PFSK-1 (cell line): ENCODE results near the gene CUEDC2.

Source experiments
- FOXP2 ChIP-seq: optimal IDR thresholded peaks from 2 replicates; pipeline ENCODE3; 2011; ENCODE audit warnings: borderline replicate concordance, control low read depth, inconsistent platforms; ENCODE audit not compliant: insufficient read depth; ENCODE audit errors: extremely low read length, extremely low read depth
- POLR2AphosphoS5 ChIP-seq: IDR thresholded peaks from 2 replicates; pipeline ENCODE4 v1.6.1; 2012; ENCODE audit warnings: low read depth, mild to moderate bottlenecking, control low read depth, low read length, moderate library complexity
- SIN3A ChIP-seq: IDR thresholded peaks from 2 replicates; pipeline ENCODE4 v1.6.1; 2012; ENCODE audit warnings: mild to moderate bottlenecking, low read length, moderate library complexity, borderline replicate concordance; ENCODE audit not compliant: insufficient read depth
- TAF1 ChIP-seq: IDR thresholded peaks from 2 replicates; pipeline ENCODE4 v1.6.1; 2012; ENCODE audit warnings: low read length, control low read depth, borderline replicate concordance; ENCODE audit not compliant: insufficient read depth
- TF ChIP-seq, protein P1 (sequence below), 2 experiments: IDR thresholded peaks; 2 replicates each; pipeline versions ENCODE4 v1.6.1 to v1.8.0; 2011 to 2012; ENCODE audit warnings: low read depth in 2 of 2, low read length in 2 of 2, control low read depth in 1 of 2, inconsistent platforms in 1 of 2, mild to moderate bottlenecking in 1 of 2, moderate library complexity in 1 of 2; ENCODE audit not compliant: insufficient read depth in 1 of 2

Gene CUEDC2

DNA sequence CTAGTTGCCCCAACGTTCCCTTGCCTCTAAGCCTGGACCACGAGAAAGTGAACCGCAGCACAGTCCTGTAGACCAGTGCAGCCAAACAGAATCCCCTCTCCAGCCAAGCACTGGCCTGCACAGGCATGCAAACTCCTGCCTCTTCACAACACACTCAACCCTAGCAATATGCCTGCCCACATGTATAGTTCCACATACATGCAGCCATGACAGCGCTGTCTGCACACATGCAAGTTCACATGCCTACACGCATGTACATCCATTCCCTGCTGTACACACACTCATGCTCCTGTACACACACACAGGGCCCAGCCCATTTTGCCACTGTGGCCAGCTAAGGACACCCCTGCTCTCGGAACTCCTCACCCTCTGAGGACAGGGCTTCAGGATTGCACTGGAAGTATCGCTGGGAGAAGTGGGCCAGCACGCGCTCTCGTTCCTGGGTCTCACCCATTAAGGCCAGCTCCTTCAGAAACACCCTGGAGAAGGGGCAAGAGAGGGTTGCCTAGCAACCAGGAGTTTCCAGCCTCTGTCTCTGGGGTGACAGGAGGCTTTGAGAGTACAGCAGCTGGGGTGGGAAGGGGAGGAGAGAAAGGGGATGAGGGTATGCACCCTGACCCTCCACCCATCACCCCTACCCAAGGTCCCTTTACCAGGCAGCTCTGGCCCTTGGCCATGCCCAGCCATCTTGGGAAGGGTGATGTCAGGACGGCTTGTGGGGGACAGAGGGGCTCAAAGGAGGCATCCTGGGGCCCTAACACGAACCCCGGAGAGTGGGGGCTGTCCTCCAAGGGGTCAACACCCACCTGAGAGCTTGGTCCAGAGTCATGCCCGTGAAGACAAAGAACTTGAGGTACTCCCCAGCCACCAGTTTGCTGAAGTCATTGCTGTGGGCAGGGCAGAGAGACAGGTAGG lies 20.8 kb downstream of the CUEDC2 start:
- no peak for TF ChIP-seq POLR2AphosphoS5
- no peak for TF ChIP-seq TAF1
- TF ChIP-seq, protein P1, sequence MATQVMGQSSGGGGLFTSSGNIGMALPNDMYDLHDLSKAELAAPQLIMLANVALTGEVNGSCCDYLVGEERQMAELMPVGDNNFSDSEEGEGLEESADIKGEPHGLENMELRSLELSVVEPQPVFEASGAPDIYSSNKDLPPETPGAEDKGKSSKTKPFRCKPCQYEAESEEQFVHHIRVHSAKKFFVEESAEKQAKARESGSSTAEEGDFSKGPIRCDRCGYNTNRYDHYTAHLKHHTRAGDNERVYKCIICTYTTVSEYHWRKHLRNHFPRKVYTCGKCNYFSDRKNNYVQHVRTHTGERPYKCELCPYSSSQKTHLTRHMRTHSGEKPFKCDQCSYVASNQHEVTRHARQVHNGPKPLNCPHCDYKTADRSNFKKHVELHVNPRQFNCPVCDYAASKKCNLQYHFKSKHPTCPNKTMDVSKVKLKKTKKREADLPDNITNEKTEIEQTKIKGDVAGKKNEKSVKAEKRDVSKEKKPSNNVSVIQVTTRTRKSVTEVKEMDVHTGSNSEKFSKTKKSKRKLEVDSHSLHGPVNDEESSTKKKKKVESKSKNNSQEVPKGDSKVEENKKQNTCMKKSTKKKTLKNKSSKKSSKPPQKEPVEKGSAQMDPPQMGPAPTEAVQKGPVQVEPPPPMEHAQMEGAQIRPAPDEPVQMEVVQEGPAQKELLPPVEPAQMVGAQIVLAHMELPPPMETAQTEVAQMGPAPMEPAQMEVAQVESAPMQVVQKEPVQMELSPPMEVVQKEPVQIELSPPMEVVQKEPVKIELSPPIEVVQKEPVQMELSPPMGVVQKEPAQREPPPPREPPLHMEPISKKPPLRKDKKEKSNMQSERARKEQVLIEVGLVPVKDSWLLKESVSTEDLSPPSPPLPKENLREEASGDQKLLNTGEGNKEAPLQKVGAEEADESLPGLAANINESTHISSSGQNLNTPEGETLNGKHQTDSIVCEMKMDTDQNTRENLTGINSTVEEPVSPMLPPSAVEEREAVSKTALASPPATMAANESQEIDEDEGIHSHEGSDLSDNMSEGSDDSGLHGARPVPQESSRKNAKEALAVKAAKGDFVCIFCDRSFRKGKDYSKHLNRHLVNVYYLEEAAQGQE (IDR thresholded peaks at IDR 0.05; ENCODE audit: insufficient read depth in 1 of 2, low read depth in 2 of 2, low read length in 2 of 2) = no peak
- TF ChIP-seq FOXP2 = no peak
- TF ChIP-seq SIN3A = no peak

DNA sequence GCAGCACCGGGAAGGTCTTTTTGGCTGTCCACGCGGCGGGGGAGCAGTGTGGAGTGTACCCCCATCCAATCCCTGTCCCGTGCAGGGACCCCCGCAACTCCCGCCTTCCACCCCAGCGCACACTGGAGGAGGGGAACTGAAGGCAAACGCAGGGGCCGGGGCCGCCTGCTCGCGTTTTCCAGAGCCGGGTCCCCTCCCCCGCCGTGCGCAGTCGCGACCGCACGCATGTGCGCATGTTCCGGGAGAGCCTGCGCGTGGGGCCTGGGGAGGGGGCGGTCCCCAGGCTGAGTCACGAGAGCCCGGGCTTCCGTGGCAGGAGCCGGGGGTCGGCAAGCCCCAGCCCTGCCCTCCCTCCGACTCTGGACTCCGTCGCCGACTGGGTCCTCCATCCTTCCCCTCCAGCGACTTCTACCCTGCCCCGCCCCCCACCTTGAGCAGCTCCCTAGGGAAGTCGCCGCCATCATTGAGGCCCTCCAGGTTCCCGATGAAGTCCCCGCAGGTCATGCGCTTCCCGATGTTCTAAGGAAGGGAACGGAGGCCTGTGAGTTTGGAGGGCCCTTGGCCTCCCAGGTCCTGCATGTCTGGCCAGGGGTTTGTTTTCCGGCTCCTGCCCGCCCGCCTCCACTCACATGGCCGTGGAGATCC lies 21.8 kb downstream of the CUEDC2 start:
- TF ChIP-seq FOXP2 (no peak), POLR2AphosphoS5 (no peak), TAF1 (no peak), SIN3A (no peak)
- TF ChIP-seq, protein P1 (IDR thresholded peaks at IDR 0.05; ENCODE audit: insufficient read depth in 1 of 2, low read depth in 2 of 2, low read length in 2 of 2) = no peak

DNA sequence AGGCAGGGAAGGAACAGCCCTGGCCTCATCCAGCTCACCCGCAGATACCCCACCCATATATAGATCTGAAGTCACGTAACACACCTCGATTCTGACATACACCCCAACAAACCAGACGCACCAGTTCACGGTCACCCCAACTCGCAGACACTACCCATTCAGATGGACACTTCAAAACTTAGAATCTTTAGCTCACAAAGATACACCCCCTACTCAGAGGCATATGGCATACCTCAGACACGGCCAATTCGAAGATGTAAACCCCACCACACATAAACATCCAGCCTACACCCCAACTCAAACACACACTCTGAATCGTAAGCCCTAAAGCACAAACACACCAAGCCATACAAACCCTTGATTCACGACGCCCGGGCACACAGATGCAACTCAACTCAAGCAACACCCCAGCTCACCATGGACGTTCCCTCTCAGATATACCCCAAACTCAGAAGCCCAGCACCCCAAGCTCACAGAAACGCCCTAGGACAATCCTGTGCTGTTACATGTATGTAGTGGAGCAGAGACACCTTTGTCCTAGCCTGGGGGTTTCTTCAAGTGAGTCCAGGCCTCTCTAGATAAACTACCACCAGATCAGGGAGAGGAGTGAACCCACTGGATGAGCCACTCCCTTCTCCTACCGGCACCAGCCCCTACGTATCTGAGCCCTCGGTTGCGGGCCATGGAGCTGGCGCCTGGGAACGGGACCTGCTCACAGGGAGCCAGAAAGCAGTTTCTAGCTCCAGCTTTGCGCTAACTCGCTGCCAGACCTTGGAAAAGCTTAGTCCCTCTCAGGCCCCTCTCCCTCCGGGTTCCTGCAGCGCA lies 22.6 kb downstream of the CUEDC2 start:
- no peak for TF ChIP-seq SIN3A
- TF ChIP-seq, protein P1 (IDR thresholded peaks at IDR 0.05; ENCODE audit: insufficient read depth in 1 of 2, low read depth in 2 of 2, low read length in 2 of 2) = no peak
- TF ChIP-seq POLR2AphosphoS5 = no peak
- TF ChIP-seq TAF1 = no peak
- no peak for TF ChIP-seq FOXP2

DNA sequence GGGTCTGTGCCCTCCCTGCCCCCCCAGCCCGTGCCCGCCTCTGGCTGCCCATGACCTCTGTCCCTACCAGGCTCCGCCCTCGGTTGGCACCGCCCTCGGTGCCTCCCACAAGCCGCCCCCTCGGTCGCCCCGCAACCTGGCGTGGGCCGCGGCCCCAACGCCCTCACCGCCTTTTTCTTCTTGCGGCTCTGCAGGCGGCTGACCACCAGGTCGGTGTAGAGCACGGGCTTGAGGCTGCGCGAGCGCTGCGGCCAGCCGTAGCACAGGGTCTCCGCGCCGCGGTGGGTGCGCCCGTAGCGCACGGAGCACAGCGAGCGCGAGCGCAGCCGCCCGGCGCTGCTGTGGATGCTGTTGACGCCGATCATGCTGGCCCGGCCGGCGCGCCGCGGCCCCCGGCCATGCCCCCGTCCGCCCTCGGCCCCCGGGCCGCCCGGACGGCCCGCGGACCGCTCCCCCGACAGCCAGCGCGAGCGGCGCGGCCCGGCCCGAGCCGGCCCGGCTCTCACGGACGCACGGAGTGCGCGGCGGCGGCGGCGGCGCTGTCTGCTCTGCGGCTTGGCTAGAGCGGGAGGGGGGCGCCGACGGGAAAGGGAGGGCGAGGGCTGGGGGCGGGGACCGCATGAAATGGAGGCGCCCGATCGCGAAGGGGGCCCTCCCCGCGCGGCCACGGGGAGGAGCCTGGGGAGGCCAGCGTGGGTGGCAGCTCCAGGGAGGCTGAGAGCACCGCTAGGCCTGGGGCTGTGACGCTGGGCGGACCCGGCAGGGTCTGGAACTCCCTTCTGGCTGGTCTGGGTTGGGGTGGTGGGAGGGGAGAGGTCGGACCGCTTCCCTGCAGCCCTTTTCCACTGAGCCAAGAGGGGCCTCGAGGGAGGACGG lies 23.4 kb downstream of the CUEDC2 start:
- TF ChIP-seq SIN3A (no peak), FOXP2 (no peak), POLR2AphosphoS5 (no peak), TAF1 (no peak)
- TF ChIP-seq, protein P1 (IDR thresholded peaks at IDR 0.05; ENCODE audit: insufficient read depth in 1 of 2, low read depth in 2 of 2, low read length in 2 of 2) = no peak
